Neutrophil (primary cell): ENCODE results near the gene RNF19B.

Experiments used
- H3K27ac ChIP-seq: fragments of 200-600 bp; sonication (generic); 2 replicates; pipeline ENCODE4 v1.5.1; 2016; ENCODE audit warnings: mild to moderate bottlenecking, moderate library complexity
- H3K27me3 ChIP-seq: fragments of 200-600 bp; sonication (generic); 2 replicates; pipeline ENCODE4 v1.6.0; 2016; ENCODE audit warnings: mild to moderate bottlenecking
- H3K36me3 ChIP-seq: fragments of 200-600 bp; sonication (generic); 2 replicates; pipeline ENCODE4 v1.5.1; 2017
- H3K4me1 ChIP-seq, 2 experiments: fragments of 200-600 bp in 1 of 2; sonication (generic) in 1 of 2; 1 replicate in 1 of 2; 2 replicates in 1 of 2; pipeline versions ENCODE4 v1.5.1 to v1.6.1; 2013 to 2016; ENCODE audit warnings: low read depth in 1 of 2, low read length in 1 of 2, mild to moderate bottlenecking in 1 of 2, moderate library complexity in 1 of 2; ENCODE audit not compliant: control insufficient read depth in 1 of 2, insufficient read depth in 1 of 2
- H3K4me3 ChIP-seq, 2 experiments: fragments of 200-600 bp in 1 of 2; sonication (generic) in 1 of 2; 1 replicate in 1 of 2; 2 replicates in 1 of 2; pipeline ENCODE4 v1.5.1; 2013 to 2016; ENCODE audit warnings: low read depth in 1 of 2, low read length in 1 of 2, mild to moderate bottlenecking in 1 of 2, moderate library complexity in 1 of 2
- H3K9me3 ChIP-seq: fragments of 200-600 bp; sonication (generic); 2 replicates; pipeline ENCODE4 v1.5.1; 2016
- TF ChIP-seq, protein P1 (sequence below): fragments of 200-600 bp; sonication (generic); IDR thresholded peaks from 2 replicates; pipeline ENCODE4 v1.5.1; 2016; ENCODE audit warnings: antibody characterized with exemption

RNF19B gene

DNA sequence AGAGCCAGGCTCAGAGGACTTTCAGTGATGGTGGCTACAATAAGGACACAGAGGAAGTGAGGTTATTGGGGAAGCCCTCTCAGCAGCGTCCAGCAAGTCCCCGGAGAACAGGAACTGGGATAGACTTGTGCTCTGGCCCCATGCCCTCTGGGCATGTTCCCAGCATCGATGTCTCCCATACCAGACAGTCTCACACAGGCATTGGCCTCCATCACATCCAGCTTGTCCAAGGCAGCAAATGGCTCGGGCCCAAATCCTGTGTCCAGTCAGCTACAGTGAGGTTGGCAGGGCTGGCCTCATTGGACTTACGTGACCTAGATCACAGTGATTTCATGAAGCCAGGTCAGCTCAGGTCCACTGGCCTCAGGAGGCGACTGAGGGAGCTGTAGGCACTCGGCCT, 43.8 kb downstream of the RNF19B start:
- H3K27ac ChIP-seq = no peak overlapping the region
- no peaks in the 10 kb centered on the region for H3K9me3 ChIP-seq
- TF ChIP-seq, protein P1, sequence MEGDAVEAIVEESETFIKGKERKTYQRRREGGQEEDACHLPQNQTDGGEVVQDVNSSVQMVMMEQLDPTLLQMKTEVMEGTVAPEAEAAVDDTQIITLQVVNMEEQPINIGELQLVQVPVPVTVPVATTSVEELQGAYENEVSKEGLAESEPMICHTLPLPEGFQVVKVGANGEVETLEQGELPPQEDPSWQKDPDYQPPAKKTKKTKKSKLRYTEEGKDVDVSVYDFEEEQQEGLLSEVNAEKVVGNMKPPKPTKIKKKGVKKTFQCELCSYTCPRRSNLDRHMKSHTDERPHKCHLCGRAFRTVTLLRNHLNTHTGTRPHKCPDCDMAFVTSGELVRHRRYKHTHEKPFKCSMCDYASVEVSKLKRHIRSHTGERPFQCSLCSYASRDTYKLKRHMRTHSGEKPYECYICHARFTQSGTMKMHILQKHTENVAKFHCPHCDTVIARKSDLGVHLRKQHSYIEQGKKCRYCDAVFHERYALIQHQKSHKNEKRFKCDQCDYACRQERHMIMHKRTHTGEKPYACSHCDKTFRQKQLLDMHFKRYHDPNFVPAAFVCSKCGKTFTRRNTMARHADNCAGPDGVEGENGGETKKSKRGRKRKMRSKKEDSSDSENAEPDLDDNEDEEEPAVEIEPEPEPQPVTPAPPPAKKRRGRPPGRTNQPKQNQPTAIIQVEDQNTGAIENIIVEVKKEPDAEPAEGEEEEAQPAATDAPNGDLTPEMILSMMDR = no peak
- H3K36me3 ChIP-seq = no peaks in the 10 kb centered on the region
- H3K4me1 ChIP-seq = peaks cover 10 to 13% of the 10 kb centered on the region in 2 experiments
- H3K27me3 ChIP-seq = peaks cover 99% of the 10 kb centered on the region
- no peak overlapping the region for H3K4me3 ChIP-seq

DNA sequence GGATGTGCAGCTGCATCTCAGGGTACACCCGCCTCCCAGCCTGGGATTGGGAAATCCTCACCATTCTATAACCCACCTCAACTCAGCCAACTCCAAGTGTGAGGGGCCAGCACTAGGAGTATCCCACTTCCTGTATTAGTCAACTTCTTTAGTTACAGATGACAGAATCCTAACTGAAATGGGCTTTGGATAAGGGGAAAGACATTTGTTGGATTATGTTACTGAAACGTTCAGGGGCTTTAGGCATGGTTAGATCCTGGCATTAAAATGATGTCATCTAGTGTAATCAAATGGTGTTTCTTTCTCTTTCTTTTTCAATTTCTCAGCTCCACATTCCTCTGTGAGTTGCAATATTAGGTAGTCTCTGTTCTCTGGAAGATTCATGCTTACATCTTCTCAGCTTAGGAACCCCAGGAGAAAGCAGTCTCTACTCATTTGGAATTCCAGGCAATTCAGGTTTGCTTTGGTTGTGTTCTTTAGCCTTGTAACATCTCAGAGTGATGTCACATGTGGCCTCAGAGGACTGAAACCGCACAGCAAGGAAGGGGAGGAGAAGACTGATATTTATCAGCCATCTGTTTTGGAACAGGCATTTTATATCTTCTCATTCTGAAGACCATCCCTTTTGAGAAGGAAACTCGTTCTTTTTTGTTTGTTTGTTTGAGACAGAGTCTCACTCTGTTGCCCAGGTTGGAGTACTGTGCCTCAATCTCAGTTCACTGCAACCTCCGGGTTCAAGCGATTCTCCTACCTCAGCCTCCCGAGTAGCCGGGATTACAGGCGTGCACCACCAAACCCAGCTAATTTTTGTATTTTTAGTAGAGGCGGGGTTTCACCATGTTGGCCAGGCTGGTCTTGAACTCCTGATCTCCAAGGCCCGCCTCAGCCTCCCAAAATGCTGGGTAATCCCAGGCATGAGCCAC, 44.5 kb downstream of the RNF19B start:
- TF ChIP-seq, protein P1 = no peak
- H3K36me3 ChIP-seq = no peaks in the 10 kb centered on the region
- H3K27ac ChIP-seq = no peak overlapping the region
- no peak overlapping the region for H3K4me3 ChIP-seq
- H3K27me3 ChIP-seq = peaks cover 97% of the 10 kb centered on the region
- peaks cover 2 to 5% of the 10 kb centered on the region in 2 experiments for H3K4me1 ChIP-seq
- no peaks in the 10 kb centered on the region for H3K9me3 ChIP-seq

DNA sequence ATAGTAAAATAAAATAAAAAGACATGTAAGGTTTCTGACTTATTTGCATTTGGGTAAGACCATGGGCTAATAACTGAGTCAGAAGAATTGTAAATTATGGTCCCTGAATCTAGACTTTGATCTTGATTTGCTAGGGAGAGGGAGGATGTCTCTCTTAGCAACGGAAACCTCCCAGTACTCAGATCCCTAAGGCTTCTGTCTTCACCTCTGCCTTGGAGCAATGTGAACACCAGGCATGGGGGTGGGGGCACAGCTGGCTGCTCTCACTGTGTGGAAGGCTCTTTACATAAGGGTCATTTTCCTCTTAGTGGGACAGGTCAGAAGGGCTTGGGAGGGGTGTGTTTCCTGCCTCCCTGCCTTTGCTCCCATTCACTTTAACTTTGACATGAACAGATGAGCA, 46.4 kb downstream of the RNF19B start:
- no peaks in the 10 kb centered on the region for H3K9me3 ChIP-seq
- peaks cover 89% of the 10 kb centered on the region for H3K27me3 ChIP-seq
- no peak overlapping the region for H3K27ac ChIP-seq
- H3K36me3 ChIP-seq = no peaks in the 10 kb centered on the region
- TF ChIP-seq, protein P1 = no peak
- no peak overlapping the region for H3K4me3 ChIP-seq
- no peaks in the 10 kb centered on the region for H3K4me1 ChIP-seq

DNA sequence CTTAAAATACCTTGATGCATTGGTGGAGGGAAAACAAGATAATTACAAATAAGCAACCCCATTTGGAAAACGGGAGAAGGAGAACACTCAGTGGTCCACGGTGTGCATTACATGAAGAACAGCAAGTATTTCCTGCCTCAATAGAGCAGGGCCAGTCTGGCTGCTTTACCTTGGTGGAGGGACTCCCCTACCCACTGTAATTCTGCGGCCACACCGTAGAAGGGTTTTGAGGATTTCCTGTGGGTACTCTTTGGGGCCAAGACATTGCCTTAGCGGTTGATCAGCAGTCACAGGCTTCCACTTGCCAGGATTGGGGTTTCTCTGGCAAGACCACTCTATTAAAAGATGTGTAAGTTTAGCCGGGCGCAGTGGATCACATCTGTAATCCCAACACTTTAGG, 47.1 kb downstream of the RNF19B start:
- Histone ChIP-seq H3K4me3 (no peak overlapping the region), H3K27me3 (peaks cover 83% of the 10 kb centered on the region), H3K36me3 (no peaks in the 10 kb centered on the region), H3K9me3 (no peaks in the 10 kb centered on the region), H3K27ac (no peak overlapping the region), H3K4me1 (no peaks in the 10 kb centered on the region)
- TF ChIP-seq, protein P1 = no peak

DNA sequence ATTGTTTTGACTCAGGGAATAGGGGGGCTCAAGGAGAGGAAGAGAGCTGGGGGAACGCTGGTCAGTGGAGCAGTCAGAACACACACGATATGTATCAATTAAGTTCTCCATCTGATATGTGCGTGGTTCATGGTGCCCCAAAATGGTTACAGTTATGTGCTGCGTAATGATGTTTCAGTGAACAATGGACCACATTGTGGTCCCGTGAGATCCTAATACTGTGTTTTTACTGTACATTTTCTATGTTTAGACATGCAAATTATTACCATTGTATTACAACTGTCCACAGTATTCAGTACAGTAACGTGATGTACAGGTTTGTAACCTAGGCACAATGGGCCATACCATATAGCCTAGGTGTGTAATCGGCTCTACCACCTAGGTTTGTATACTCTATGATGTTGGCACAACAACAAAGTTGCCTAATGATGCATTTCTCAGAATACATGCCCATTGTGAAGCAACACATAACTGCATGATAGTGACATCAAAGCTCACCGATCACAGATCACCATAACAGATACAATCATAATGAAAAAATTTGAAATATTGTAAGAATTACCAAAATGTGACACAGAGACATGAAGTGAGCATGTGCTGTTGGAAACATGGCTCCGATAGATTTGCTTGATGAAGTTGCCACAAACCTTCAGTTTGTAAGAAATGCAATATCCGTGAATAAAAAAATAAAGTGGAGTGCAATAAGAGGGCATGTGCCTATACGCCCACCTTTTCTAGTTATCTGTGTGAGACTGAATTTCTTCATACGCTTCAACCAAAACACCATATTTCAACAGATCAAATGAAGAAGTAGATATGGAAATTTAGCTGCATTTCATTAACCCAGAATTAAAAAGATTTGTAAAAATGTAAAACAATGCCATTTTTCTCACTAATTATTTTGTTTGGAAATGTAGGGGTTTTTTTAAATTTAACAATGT, 48.6 kb downstream of the RNF19B start:
- no peaks in the 10 kb centered on the region for H3K4me1 ChIP-seq
- no peak overlapping the region for H3K4me3 ChIP-seq
- H3K27me3 ChIP-seq = peaks cover 73% of the 10 kb centered on the region
- H3K27ac ChIP-seq = no peak overlapping the region
- no peaks in the 10 kb centered on the region for H3K36me3 ChIP-seq
- H3K9me3 ChIP-seq = no peaks in the 10 kb centered on the region
- TF ChIP-seq, protein P1 = no peak
